Liver (tissue), 9 donors: ENCODE results near the gene NECTIN4. TPM values are rescaled to one million over a fixed set of nuclear protein-coding genes. Genes with fewer than 3 reads are reported as not detected.
A peak's percentile ranks its signal among the peaks of the same experiment; 100 is the strongest.

Experiments
- DNase-seq: peaks from one replicate; pipeline ENCODE4 v3.0.0-alpha.2; 2017; ENCODE audit warnings: low spot score
- H3K27ac ChIP-seq, 2 donors: one replicate each; pipeline ENCODE4 v1.7.0; 2013; ENCODE audit warnings: inconsistent platforms in 2 of 2, low read length in 2 of 2, control low read depth in 1 of 2, low read depth in 1 of 2, mild to moderate bottlenecking in 1 of 2
- H3K27me3 ChIP-seq, 4 donors: one replicate each; pipeline versions ENCODE4 v1.6.1 to v1.7.0; 2013; ENCODE audit warnings: low read length in 3 of 4, inconsistent platforms in 1 of 4, mild to moderate bottlenecking in 1 of 4, moderate library complexity in 1 of 4; ENCODE audit not compliant: control insufficient read depth in 4 of 4, insufficient read depth in 4 of 4
- H3K36me3 ChIP-seq, 4 donors: one replicate each; pipeline versions ENCODE4 v1.6.1 to v1.7.0; 2013; ENCODE audit warnings: low read length in 3 of 4, mild to moderate bottlenecking in 3 of 4, low read depth in 1 of 4, moderate library complexity in 1 of 4; ENCODE audit not compliant: control insufficient read depth in 4 of 4, insufficient read depth in 3 of 4
- H3K4me1 ChIP-seq, 4 donors: one replicate each; pipeline versions ENCODE4 v1.6.1 to v1.7.0; 2013; ENCODE audit warnings: low read length in 3 of 4, mild to moderate bottlenecking in 3 of 4, moderate library complexity in 1 of 4; ENCODE audit not compliant: control insufficient read depth in 4 of 4, insufficient read depth in 4 of 4
- H3K4me3 ChIP-seq, 3 donors: one replicate each; pipeline versions ENCODE4 v1.6.1 to v1.7.0; 2013; ENCODE audit warnings: low read length in 3 of 3, control low read depth in 1 of 3, low read depth in 1 of 3, mild to moderate bottlenecking in 1 of 3
- H3K9ac ChIP-seq, 2 donors: one replicate each; pipeline ENCODE4 v1.7.0; 2013; ENCODE audit warnings: low read length in 2 of 2, mild to moderate bottlenecking in 2 of 2, moderate library complexity in 2 of 2, control low read depth in 1 of 2, low read depth in 1 of 2
- H3K9me3 ChIP-seq, 4 donors: one replicate each; pipeline versions ENCODE4 v1.6.1 to v1.7.0; 2013; ENCODE audit warnings: low read length in 3 of 4; ENCODE audit not compliant: control insufficient read depth in 4 of 4
- EGR1 ChIP-seq, 2 donors: IDR thresholded peaks; 2 replicates each; pipeline ENCODE4 v1.6.1; 2016 to 2018; ENCODE audit warnings: antibody characterized with exemption in 2 of 2, low read depth in 2 of 2
- FOXA1 ChIP-seq: IDR thresholded peaks from 2 replicates; pipeline ENCODE4 v1.6.1; 2016; ENCODE audit warnings: antibody characterized with exemption
- FOXA2 ChIP-seq: IDR thresholded peaks from 2 replicates; pipeline ENCODE4 v1.6.1; 2016; ENCODE audit warnings: antibody characterized with exemption
- JUND ChIP-seq, 2 donors: IDR thresholded peaks; 2 replicates each; pipeline ENCODE4 v1.6.1; 2016; ENCODE audit warnings: antibody characterized with exemption in 2 of 2
- NR2F2 ChIP-seq: IDR thresholded peaks from 2 replicates; pipeline ENCODE4 v1.6.1; 2016; ENCODE audit warnings: antibody characterized with exemption
- RXRA ChIP-seq, 2 donors: IDR thresholded peaks; 2 replicates each; pipeline ENCODE4 v1.6.1; 2017 to 2018; ENCODE audit warnings: antibody characterized with exemption in 2 of 2, mild to moderate bottlenecking in 1 of 2
- SP1 ChIP-seq: IDR thresholded peaks from 2 replicates; pipeline ENCODE4 v1.6.1; 2018; ENCODE audit warnings: antibody characterized with exemption, mild to moderate bottlenecking
- TAF1 ChIP-seq: conservative IDR thresholded peaks from 2 replicates; pipeline ENCODE4 v1.6.1; 2016; ENCODE audit warnings: antibody characterized with exemption, mild to moderate bottlenecking
- WGBS: extraction: QIAGEN DNeasy Blood & Tissue Kit; methylation state at CpG from one replicate; pipeline ENCODE4 v1.1.7; 2013; 5-methylcytosine and 5-hydroxymethylcytosine counted together
- polyA plus RNA-seq, 2 donors: library from polyadenylated mRNA; stranded (reverse) in 1 of 2; unstranded in 1 of 2; fragments of 200-250 nt in 1 of 2; fragments of >200 nt in 1 of 2; fragmentation: Nextera tagmentation in 1 of 2; extraction: Ambion mirVana in 1 of 2; gene quantifications; one replicate each; pipeline versions ENCODE4 v1.2.1 to v1.2.3, GENCODE V29; 2013 to 2015
- total RNA-seq, 2 donors: library from RNA; depleted of rRNA; stranded (reverse); fragments of >200 nt; gene quantifications; one replicate each; pipeline ENCODE4 v1.2.3, GENCODE V29; 2014
- TF ChIP-seq, protein P1 (sequence below): IDR thresholded peaks from 2 replicates; pipeline ENCODE4 v1.6.1; 2016; ENCODE audit warnings: antibody characterized with exemption
- TF ChIP-seq, protein P2 (sequence below): IDR thresholded peaks from 2 replicates; pipeline ENCODE4 v1.6.1; 2016; ENCODE audit warnings: antibody characterized with exemption
- TF ChIP-seq, protein P3 (sequence below): IDR thresholded peaks from 2 replicates; pipeline ENCODE4 v1.6.1; 2016; ENCODE audit warnings: antibody characterized with exemption, mild to moderate bottlenecking
- TF ChIP-seq, protein P4 (sequence below): fragments of 150-350 bp; IDR thresholded peaks from 2 replicates; pipeline ENCODE4 v1.5.1; 2017; ENCODE audit warnings: improper control_type of control experiment, low read depth, low read length; ENCODE audit not compliant: missing input control
- donor health status: healthy.
- donor health status: healthy.
- donor health status: healthy.
- donor health status: healthy.
- donor health status: healthy.

The NECTIN4 gene
- total and polyA plus RNA-seq, 4 donors = 0.01 TPM; not detected in 3

DNA sequence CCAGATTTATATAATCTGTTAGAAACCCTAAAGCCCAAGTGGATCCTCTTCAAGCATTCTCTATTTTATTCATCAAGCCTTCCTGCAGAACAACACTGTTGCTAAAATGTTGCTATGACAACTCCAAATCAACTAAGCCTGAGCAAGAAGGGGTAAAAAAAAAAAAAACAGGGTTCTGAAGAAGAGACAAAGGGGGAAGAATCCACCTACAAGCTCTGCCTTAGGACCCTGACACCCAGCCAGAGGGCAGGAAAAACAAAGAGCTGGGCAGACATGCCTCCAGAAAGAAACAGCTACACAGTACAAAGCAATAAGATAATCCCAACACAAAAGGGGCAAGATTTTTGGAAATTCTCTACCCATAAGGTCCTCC is 44.8 kb downstream of the NECTIN4 start:
- Histone ChIP-seq H3K9me3 (peaks cover 0 to 7% (median 2%) of the 10 kb centered on the region in 4 donors), H3K27me3 (no peaks in the 10 kb centered on the region), H3K36me3 (peaks cover 2 to 33% (median 28%) of the 10 kb centered on the region in 4 donors), H3K4me1 (peaks cover 3 to 25% (median 9%) of the 10 kb centered on the region in 4 donors), H3K27ac (peak overlapping the region; percentile 85 to 92), H3K4me3 (peak overlapping the region; percentile 89 to 97 (median 91)), H3K9ac (peak overlapping the region; percentile 85 to 96)
- DNase-seq = no peak
- TF ChIP-seq, protein P1, sequence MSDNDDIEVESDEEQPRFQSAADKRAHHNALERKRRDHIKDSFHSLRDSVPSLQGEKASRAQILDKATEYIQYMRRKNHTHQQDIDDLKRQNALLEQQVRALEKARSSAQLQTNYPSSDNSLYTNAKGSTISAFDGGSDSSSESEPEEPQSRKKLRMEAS = no peak
- no peak for TF ChIP-seq TAF1
- no peak for TF ChIP-seq RXRA (IDR thresholded peaks at IDR 0.05)
- no peak for TF ChIP-seq FOXA1
- no peak for TF ChIP-seq FOXA2
- TF ChIP-seq, protein P2, sequence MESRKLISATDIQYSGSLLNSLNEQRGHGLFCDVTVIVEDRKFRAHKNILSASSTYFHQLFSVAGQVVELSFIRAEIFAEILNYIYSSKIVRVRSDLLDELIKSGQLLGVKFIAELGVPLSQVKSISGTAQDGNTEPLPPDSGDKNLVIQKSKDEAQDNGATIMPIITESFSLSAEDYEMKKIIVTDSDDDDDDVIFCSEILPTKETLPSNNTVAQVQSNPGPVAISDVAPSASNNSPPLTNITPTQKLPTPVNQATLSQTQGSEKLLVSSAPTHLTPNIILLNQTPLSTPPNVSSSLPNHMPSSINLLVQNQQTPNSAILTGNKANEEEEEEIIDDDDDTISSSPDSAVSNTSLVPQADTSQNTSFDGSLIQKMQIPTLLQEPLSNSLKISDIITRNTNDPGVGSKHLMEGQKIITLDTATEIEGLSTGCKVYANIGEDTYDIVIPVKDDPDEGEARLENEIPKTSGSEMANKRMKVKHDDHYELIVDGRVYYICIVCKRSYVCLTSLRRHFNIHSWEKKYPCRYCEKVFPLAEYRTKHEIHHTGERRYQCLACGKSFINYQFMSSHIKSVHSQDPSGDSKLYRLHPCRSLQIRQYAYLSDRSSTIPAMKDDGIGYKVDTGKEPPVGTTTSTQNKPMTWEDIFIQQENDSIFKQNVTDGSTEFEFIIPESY = no peak
- TF ChIP-seq SP1 = no peak
- TF ChIP-seq, protein P3, sequence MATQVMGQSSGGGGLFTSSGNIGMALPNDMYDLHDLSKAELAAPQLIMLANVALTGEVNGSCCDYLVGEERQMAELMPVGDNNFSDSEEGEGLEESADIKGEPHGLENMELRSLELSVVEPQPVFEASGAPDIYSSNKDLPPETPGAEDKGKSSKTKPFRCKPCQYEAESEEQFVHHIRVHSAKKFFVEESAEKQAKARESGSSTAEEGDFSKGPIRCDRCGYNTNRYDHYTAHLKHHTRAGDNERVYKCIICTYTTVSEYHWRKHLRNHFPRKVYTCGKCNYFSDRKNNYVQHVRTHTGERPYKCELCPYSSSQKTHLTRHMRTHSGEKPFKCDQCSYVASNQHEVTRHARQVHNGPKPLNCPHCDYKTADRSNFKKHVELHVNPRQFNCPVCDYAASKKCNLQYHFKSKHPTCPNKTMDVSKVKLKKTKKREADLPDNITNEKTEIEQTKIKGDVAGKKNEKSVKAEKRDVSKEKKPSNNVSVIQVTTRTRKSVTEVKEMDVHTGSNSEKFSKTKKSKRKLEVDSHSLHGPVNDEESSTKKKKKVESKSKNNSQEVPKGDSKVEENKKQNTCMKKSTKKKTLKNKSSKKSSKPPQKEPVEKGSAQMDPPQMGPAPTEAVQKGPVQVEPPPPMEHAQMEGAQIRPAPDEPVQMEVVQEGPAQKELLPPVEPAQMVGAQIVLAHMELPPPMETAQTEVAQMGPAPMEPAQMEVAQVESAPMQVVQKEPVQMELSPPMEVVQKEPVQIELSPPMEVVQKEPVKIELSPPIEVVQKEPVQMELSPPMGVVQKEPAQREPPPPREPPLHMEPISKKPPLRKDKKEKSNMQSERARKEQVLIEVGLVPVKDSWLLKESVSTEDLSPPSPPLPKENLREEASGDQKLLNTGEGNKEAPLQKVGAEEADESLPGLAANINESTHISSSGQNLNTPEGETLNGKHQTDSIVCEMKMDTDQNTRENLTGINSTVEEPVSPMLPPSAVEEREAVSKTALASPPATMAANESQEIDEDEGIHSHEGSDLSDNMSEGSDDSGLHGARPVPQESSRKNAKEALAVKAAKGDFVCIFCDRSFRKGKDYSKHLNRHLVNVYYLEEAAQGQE = no peak
- TF ChIP-seq JUND (IDR thresholded peaks at IDR 0.05) = no peak

DNA sequence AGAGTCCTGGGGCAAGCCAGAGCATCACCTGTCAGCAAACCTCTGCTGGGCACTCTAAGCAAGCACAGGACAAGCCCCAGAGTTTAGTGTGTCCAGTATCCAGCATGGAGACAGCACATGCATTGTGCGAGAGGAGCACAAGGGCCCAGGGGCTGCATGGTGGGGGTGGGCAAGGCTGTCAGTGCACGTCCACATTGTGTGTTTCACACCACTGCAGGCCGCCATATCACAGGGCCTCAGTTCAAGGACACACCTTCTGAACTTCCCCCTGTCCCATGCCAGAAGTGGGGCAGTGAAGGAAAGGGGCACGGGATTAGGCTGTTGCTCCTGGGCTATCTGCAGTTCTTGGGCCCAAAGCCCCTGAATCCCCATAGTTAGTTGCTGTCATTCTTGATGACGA is 49.8 kb downstream of the NECTIN4 start:
- peaks cover 2 to 37% (median 30%) of the 10 kb centered on the region in 4 donors for H3K36me3 ChIP-seq
- H3K4me3 ChIP-seq = no peak overlapping the region
- no peaks in the 10 kb centered on the region for H3K27me3 ChIP-seq
- no peak overlapping the region for H3K9ac ChIP-seq
- TF ChIP-seq NR2F2 = no peak
- TF ChIP-seq, protein P1 = no peak
- no peak for TF ChIP-seq TAF1
- TF ChIP-seq FOXA1 = no peak
- TF ChIP-seq SP1 = no peak
- TF ChIP-seq, protein P2 = no peak
- no peak for TF ChIP-seq JUND (IDR thresholded peaks at IDR 0.05)
- TF ChIP-seq, protein P4, sequence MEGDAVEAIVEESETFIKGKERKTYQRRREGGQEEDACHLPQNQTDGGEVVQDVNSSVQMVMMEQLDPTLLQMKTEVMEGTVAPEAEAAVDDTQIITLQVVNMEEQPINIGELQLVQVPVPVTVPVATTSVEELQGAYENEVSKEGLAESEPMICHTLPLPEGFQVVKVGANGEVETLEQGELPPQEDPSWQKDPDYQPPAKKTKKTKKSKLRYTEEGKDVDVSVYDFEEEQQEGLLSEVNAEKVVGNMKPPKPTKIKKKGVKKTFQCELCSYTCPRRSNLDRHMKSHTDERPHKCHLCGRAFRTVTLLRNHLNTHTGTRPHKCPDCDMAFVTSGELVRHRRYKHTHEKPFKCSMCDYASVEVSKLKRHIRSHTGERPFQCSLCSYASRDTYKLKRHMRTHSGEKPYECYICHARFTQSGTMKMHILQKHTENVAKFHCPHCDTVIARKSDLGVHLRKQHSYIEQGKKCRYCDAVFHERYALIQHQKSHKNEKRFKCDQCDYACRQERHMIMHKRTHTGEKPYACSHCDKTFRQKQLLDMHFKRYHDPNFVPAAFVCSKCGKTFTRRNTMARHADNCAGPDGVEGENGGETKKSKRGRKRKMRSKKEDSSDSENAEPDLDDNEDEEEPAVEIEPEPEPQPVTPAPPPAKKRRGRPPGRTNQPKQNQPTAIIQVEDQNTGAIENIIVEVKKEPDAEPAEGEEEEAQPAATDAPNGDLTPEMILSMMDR = no peak
- TF ChIP-seq EGR1 (IDR thresholded peaks at IDR 0.05; ENCODE audit: low read depth in 2 of 2) = no peak
- 88% methylated on average over 5 of the region's 5 CpGs for WGBS
- no peak overlapping the region for H3K27ac ChIP-seq
- H3K4me1 ChIP-seq = peaks cover 9 to 31% (median 18%) of the 10 kb centered on the region in 4 donors
- DNase-seq = no peak
- no peaks in the 10 kb centered on the region for H3K9me3 ChIP-seq
